Breast epithelium (tissue), 3 donors: ENCODE results near the gene ADGRB2.

Experiments used
- POLR2A ChIP-seq: fragments of 450-650 bp; IDR thresholded peaks from one replicate; pipeline ENCODE4 v1.6.1; 2016; ENCODE audit warnings: antibody characterized with exemption, mild to moderate bottlenecking, moderate library complexity
- POLR2AphosphoS5 ChIP-seq, 3 donors: sonication (generic); formaldehyde crosslinking; IDR thresholded peaks; one replicate each; pipeline ENCODE4 v1.6.1; 2017; ENCODE audit warnings: antibody characterized with exemption in 3 of 3
- TF ChIP-seq, protein P1 (sequence below), 3 donors: fragments of 450-650 bp; IDR thresholded peaks; one replicate each; pipeline ENCODE4 v1.5.1; 2016 to 2017; ENCODE audit warnings: antibody characterized with exemption in 3 of 3, mild to moderate bottlenecking in 3 of 3, moderate library complexity in 3 of 3

DNA sequence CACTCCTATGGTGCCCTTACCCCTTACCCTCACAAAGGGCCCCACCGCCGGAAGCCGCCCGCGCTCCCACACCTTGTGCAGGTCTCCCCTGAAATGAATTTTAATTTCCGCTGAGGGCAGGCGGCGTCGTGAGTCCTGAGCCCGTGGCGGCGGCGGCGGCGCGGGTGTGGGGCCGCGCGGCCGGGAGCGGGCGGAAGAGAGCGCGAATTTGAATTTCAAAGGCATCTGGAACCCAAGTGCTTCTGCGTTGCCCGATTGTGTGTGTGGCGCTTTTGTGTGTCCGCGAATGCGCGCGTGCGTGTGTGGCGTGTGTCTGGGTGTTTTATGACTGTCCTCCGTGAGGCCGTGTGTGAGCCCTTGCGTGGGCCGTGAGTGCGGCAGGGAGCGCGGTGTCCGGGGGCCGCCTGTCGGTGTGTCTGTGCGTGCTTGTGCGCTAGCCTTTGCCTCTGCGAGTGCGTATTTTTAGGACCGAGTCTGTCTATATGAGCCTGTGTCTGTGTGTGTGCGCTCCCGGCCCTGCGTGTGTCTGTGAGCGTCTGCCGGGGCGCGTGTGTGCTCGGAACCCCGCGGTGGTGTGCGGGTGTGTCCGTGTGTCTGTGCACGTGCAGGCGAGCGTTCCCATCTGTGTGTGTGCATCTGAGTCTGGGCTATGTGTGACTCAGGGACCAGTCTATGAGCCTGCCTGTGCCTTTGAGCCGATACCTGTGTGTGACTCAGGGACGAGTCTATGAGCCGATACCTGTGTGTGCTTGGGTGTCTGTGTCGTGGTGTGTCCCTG is 7.9 kb upstream of the ADGRB2 start:
- TF ChIP-seq, protein P1, sequence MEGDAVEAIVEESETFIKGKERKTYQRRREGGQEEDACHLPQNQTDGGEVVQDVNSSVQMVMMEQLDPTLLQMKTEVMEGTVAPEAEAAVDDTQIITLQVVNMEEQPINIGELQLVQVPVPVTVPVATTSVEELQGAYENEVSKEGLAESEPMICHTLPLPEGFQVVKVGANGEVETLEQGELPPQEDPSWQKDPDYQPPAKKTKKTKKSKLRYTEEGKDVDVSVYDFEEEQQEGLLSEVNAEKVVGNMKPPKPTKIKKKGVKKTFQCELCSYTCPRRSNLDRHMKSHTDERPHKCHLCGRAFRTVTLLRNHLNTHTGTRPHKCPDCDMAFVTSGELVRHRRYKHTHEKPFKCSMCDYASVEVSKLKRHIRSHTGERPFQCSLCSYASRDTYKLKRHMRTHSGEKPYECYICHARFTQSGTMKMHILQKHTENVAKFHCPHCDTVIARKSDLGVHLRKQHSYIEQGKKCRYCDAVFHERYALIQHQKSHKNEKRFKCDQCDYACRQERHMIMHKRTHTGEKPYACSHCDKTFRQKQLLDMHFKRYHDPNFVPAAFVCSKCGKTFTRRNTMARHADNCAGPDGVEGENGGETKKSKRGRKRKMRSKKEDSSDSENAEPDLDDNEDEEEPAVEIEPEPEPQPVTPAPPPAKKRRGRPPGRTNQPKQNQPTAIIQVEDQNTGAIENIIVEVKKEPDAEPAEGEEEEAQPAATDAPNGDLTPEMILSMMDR (IDR thresholded peaks at IDR 0.05): no peak
- TF ChIP-seq POLR2A (no peak), POLR2AphosphoS5 (IDR thresholded peaks at IDR 0.05) (no peak)
